Measurements from ENCODE around the gene PALM2AKAP2. TPM values are rescaled to one million over a fixed set of nuclear protein-coding genes. Genes with fewer than 3 reads are reported as not detected.
A peak's percentile ranks its signal among the peaks of the same experiment; 100 is the strongest.

The PALM2AKAP2 gene
- total RNA-seq, 4 donors from 2014 or later: 2.1 to 49.5 (median 26.3) TPM

- Histone ChIP-seq H3K4me1 (peaks cover 0 to 10% of the 10 kb centered on the region in 2 donors), H3K27ac (no peak overlapping the region), H3K9me3 (no peaks in the 10 kb centered on the region), H3K4me3 (no peak overlapping the region), H3K27me3 (no peaks in the 10 kb centered on the region), H3K36me3 (no peaks in the 10 kb centered on the region)
- TF ChIP-seq CTCF (IDR thresholded peaks at IDR 0.05) (no peak), POLR2A (IDR thresholded peaks at IDR 0.05) (no peak)
- no peak for DNase-seq
- intact Hi-C loops (cut with DNase I; ENCODE audit: low total_unique reads): no loop called here
Observed at GRCh38 chr9:109770101-109770500, 9.9 kb upstream of the PALM2AKAP2 start.

- Histone ChIP-seq H3K9me3 (no peaks in the 10 kb centered on the region), H3K4me1 (peaks cover 0 to 10% of the 10 kb centered on the region in 2 donors), H3K4me3 (no peak overlapping the region), H3K27ac (no peak overlapping the region), H3K27me3 (no peaks in the 10 kb centered on the region), H3K36me3 (no peaks in the 10 kb centered on the region)
- intact Hi-C loops (cut with DNase I; ENCODE audit: low total_unique reads): no loop called here
- no peak for DNase-seq
- TF ChIP-seq POLR2A (IDR thresholded peaks at IDR 0.05) (no peak), CTCF (IDR thresholded peaks at IDR 0.05) (no peak)
Observed at GRCh38 chr9:109771087-109771486, 8.9 kb upstream of the PALM2AKAP2 start.

GRCh38 chr9:109771796-109772531 is 8.0 kb upstream of the PALM2AKAP2 start:
- Histone ChIP-seq H3K4me3 (no peak overlapping the region), H3K9me3 (no peaks in the 10 kb centered on the region), H3K27me3 (no peaks in the 10 kb centered on the region), H3K36me3 (no peaks in the 10 kb centered on the region), H3K27ac (peak overlapping the region in 1 of 2 donors; percentile 64), H3K4me1 (peaks cover 0 to 10% of the 10 kb centered on the region in 2 donors)
- intact Hi-C loops (cut with DNase I; ENCODE audit: low total_unique reads): no loop called here
- TF ChIP-seq POLR2A (IDR thresholded peaks at IDR 0.05) (no peak), CTCF (IDR thresholded peaks at IDR 0.05) (no peak)
- peak; percentile 41 to 43 for DNase-seq

- no peak overlapping the region for H3K4me3 ChIP-seq
- TF ChIP-seq CTCF (IDR thresholded peaks at IDR 0.05): no peak
- TF ChIP-seq POLR2A (IDR thresholded peaks at IDR 0.05): no peak
- no peak for DNase-seq
- intact Hi-C loops (cut with DNase I; ENCODE audit: low total_unique reads): no loop called here
- H3K36me3 ChIP-seq: no peaks in the 10 kb centered on the region
- H3K9me3 ChIP-seq: no peaks in the 10 kb centered on the region
- H3K27me3 ChIP-seq: no peaks in the 10 kb centered on the region
- peaks cover 0 to 10% of the 10 kb centered on the region in 2 donors for H3K4me1 ChIP-seq
- H3K27ac ChIP-seq: no peak overlapping the region
Observed at GRCh38 chr9:109775516-109775915, 4.5 kb upstream of the PALM2AKAP2 start.

- Histone ChIP-seq H3K4me1 (peaks cover 0 to 10% of the 10 kb centered on the region in 2 donors), H3K4me3 (no peak overlapping the region), H3K9me3 (no peaks in the 10 kb centered on the region), H3K27ac (no peak overlapping the region), H3K36me3 (no peaks in the 10 kb centered on the region), H3K27me3 (no peaks in the 10 kb centered on the region)
- TF ChIP-seq POLR2A (IDR thresholded peaks at IDR 0.05) (no peak), CTCF (IDR thresholded peaks at IDR 0.05) (no peak)
- no peak for DNase-seq
- intact Hi-C loops (cut with DNase I; ENCODE audit: low total_unique reads): no loop called here
Observed at GRCh38 chr9:109776391-109776790, 3.6 kb upstream of the PALM2AKAP2 start.
